Amniotic epithelial cell (primary cell): ENCODE data around the gene SRGAP2.
"Not testable (repeated sequence)": the region's sequence is repeated elsewhere in the genome, so short reads cannot be mapped to it uniquely, and the experiment has no call there.

Experiments
- DNase-seq: peaks from one replicate; pipeline ENCODE4 v3.0.0-alpha.2; 2010; ENCODE audit warnings: low read depth

The SRGAP2 gene

DNA sequence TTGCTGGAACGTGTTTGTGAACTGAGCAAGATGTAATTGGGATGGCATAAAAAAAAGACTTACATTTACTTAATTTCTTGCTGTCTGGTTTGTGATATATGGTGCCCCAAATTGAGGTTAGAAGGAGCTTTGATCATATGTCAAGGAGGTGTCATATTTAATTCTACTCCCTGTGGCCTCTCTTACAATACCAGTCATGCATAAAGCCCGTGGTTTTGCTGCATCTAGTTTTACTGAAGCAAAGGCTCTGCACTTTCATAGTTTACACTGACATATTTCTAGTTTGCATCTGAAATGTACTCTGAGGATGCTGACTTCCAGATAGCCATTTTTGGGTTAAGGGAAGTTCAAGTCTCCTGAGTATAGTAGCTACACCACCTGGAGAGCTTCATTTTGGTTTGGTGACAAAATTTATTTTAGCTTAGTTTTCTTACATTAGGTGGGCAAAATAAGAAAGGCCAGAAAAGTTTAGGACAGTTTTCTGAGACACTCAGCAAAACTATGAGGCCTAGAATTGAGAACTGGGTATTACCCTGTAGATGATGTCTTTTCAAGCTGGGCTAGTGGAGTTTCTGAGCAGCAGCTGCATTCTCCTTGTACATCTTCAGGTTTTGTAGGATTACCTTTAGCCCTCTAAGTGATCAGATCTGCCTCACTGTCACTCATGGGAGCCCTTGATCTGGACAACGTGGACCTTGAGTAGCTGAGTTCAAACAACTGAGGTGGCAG is 47.8 kb downstream of the SRGAP2 start:
- DNase-seq = not testable (repeated sequence)

- DNase-seq = peak; percentile 39
These were observed 49.5 kb downstream of the SRGAP2 start for GRCh38 chr1:206252680-206253335.
